K562 (cell line): ENCODE results near the gene ALDH3B2. TPM values are rescaled to one million over a fixed set of nuclear protein-coding genes. Genes with fewer than 3 reads are reported as not detected.

ENCODE experiments used
- CTCF ChIP-seq, 3 experiments: IDR thresholded peaks in 2 of 3; conservative IDR thresholded peaks in 1 of 3; 2 replicates each; pipeline ENCODE4 v1.5.1; 2011 to 2012; ENCODE audit warnings: low read length in 3 of 3, mild to moderate bottlenecking in 3 of 3, control low read depth in 2 of 3, improper control_type of control experiment in 1 of 3, inconsistent platforms in 1 of 3, low read depth in 1 of 3, mixed read lengths in 1 of 3, moderate library complexity in 1 of 3; ENCODE audit not compliant: insufficient read depth in 2 of 3
- CTCFL ChIP-seq: IDR thresholded peaks from 2 replicates; pipeline ENCODE4 v1.6.1; 2011; ENCODE audit warnings: borderline replicate concordance, low read depth, mild to moderate bottlenecking, moderate library complexity, low read length; ENCODE audit not compliant: insufficient read depth, poor library complexity, severe bottlenecking
- ELF2 ChIP-seq: fragments of 250-450 bp; sonication (Bioruptor Pico); IDR thresholded peaks from 2 replicates; pipeline ENCODE4 v1.5.0; 2021; ENCODE audit warnings: mild to moderate bottlenecking
- ETS1 ChIP-seq: conservative IDR thresholded peaks from 2 replicates; pipeline ENCODE4 v1.6.1; 2011; ENCODE audit warnings: low read depth, mild to moderate bottlenecking, low read length; ENCODE audit not compliant: control insufficient read depth
- KLF6 ChIP-seq: fragments of 250-450 bp; sonication (Bioruptor Pico); IDR thresholded peaks from 2 replicates; pipeline ENCODE4 v1.4.0; 2020; ENCODE audit warnings: mild to moderate bottlenecking, moderate library complexity, borderline replicate concordance
- MAX ChIP-seq: sonication (generic); formaldehyde crosslinking; IDR thresholded peaks from 2 replicates; pipeline ENCODE4 v1.9.0; 2022; ENCODE audit warnings: mild to moderate bottlenecking, missing genetic modification reagents
- NFE2 ChIP-seq: IDR thresholded peaks from 2 replicates; pipeline ENCODE4 v1.6.1; 2014; ENCODE audit warnings: antibody characterized with exemption, low read depth
- OTX1 ChIP-seq: fragments of 450-650 bp; formaldehyde crosslinking; IDR thresholded peaks from 2 replicates; pipeline ENCODE4 v1.4.0; 2022; ENCODE audit warnings: mild to moderate bottlenecking
- RBBP5 ChIP-seq: fragments of 200-600 bp; sonication (generic); IDR thresholded peaks from 2 replicates; pipeline ENCODE4 v1.6.1; 2012; ENCODE audit warnings: borderline replicate concordance, mild to moderate bottlenecking, low read length, control low read depth, inconsistent platforms; ENCODE audit not compliant: insufficient read depth, poor library complexity, severe bottlenecking
- SIX5 ChIP-seq, 2 experiments: IDR thresholded peaks; 2 replicates each; pipeline ENCODE4 v1.6.1; 2011; ENCODE audit warnings: low read length in 2 of 2, borderline replicate concordance in 1 of 2, low read depth in 1 of 2, mild to moderate bottlenecking in 1 of 2, moderate library complexity in 1 of 2; ENCODE audit not compliant: insufficient read depth in 1 of 2
- SMC3 ChIP-seq: conservative IDR thresholded peaks from 2 replicates; pipeline ENCODE4 v1.6.1; 2011; ENCODE audit warnings: low read depth, low read length, improper control_type of control experiment; ENCODE audit not compliant: insufficient read depth
- XRCC5 ChIP-seq: fragments of 200-400 bp; formaldehyde crosslinking; IDR thresholded peaks from 2 replicates; pipeline ENCODE4 v1.6.1; 2017; ENCODE audit warnings: low read depth, mild to moderate bottlenecking, low read length
- YY1 ChIP-seq, 3 experiments: IDR thresholded peaks; 2 replicates each; pipeline ENCODE4 v1.6.1; 2011; ENCODE audit warnings: low read length in 2 of 3, mild to moderate bottlenecking in 2 of 3, moderate library complexity in 2 of 3, borderline replicate concordance in 1 of 3, control low read depth in 1 of 3, low read depth in 1 of 3; ENCODE audit not compliant: insufficient read depth in 3 of 3, insufficient replicate concordance in 2 of 3, control insufficient read depth in 1 of 3, insufficient read length in 1 of 3; ENCODE audit errors: extremely low read depth in 1 of 3
- ZBTB11 ChIP-seq, 3 experiments: fragments of 200-800 bp in 1 of 3; fragments of 250-450 bp in 1 of 3; fragments of 450-650 bp in 1 of 3; sonication (Bioruptor Pico) in 1 of 3; sonication (Bioruptor generic) in 1 of 3; formaldehyde crosslinking in 1 of 3; IDR thresholded peaks; 2 replicates each; pipeline versions ENCODE4 v1.6.1 to v1.8.0; 2016 to 2022; ENCODE audit warnings: mild to moderate bottlenecking in 2 of 3, missing genetic modification characterization in 2 of 3, missing compliant biosample characterization in 1 of 3, moderate library complexity in 1 of 3
- polyA plus RNA-seq, 8 experiments: library from polyadenylated mRNA; depleted of rRNA in 4 of 8; stranded (reverse) in 5 of 8; unstranded in 3 of 8; fragments of >200 nt; fragmentation: Nextera tagmentation in 2 of 8; fragmentation: Illumina TruSeq in 1 of 8; extraction: Ambion mirVana in 2 of 8; extraction: Trizol in 1 of 8; gene quantifications; 2 replicates each; pipeline versions ENCODE4 v1.2.1 to v1.2.3, GENCODE V29; 2011 to 2014; ENCODE audit warnings: inconsistent platforms in 1 of 8, missing spikeins in 1 of 8
- total RNA-seq, 7 experiments: library from RNA; depleted of rRNA in 6 of 7; stranded (reverse); fragments of >200 nt in 6 of 7; fragmentation: Illumina TruSeq in 2 of 7; extraction: Trizol in 2 of 7; gene quantifications; 2 replicates each; pipeline versions ENCODE4 v1.2.1 to v1.2.3, GENCODE V29; 2011 to 2021; ENCODE audit warnings: low replicate concordance in 1 of 7

ALDH3B2 gene
- total and polyA plus RNA-seq, 9 of the 15 experiments (the other 6 are each of a cell fraction or from before 2014, with no cell fraction given) = not detected

- peak; percentile 82 for TF ChIP-seq CTCFL
- TF ChIP-seq CTCF (IDR thresholded peaks at IDR 0.05 in 2 of 3, conservative IDR thresholded peaks at IDR 0.05 in 1 of 3; ENCODE audit: insufficient read depth in 2 of 3, low read depth in 1 of 3, low read length in 3 of 3) = peak; percentile 68 to 89 (median 80)
- peak; percentile 38; the same call in 1 of the 2 replicates for TF ChIP-seq SMC3
- no peak for TF ChIP-seq NFE2
- TF ChIP-seq YY1 (IDR thresholded peaks at IDR 0.05; ENCODE audit: borderline replicate concordance in 1 of 3, control insufficient read depth in 1 of 3, extremely low read depth in 1 of 3, insufficient read depth in 3 of 3, insufficient read length in 1 of 3, insufficient replicate concordance in 2 of 3, low read depth in 1 of 3, low read length in 2 of 3) = peak in 1 of 3 experiments; percentile 21
- TF ChIP-seq ETS1 = 0 out of 2 replicates have a peak, but pooled peaks have one; percentile 10
- TF ChIP-seq OTX1 (CRISPR knock-in tag) = 0 out of 2 replicates have a peak, but pooled peaks have one; percentile 15
- TF ChIP-seq KLF6 = no peak
- 0 out of 2 replicates have a peak, but pooled peaks have one; percentile 48 for TF ChIP-seq XRCC5
- TF ChIP-seq SIX5 (IDR thresholded peaks at IDR 0.05; ENCODE audit: borderline replicate concordance in 1 of 2, insufficient read depth in 1 of 2, low read depth in 1 of 2, low read length in 2 of 2) = no peak
- peak; percentile 80 for TF ChIP-seq ELF2 (CRISPR knock-in tag)
- 0 out of 2 replicates have a peak, but pooled peaks have one; percentile 35 for TF ChIP-seq MAX (CRISPR knock-in tag)
- TF ChIP-seq RBBP5 = no peak
- TF ChIP-seq ZBTB11 (CRISPR knock-in tag; IDR thresholded peaks at IDR 0.05) = no peak
These were observed 60.3 kb downstream of the ALDH3B2 start (continued) for GRCh38 chr11:67613960-67614715.
